GM08714 (cell line): ENCODE data around the gene DPP6.

Source experiments
- H3K4me3 ChIP-seq: fragments of 200-500 bp; sonication (Bioruptor generic); 2 replicates; pipeline ENCODE4 v1.5.1; 2014; ENCODE audit warnings: mild to moderate bottlenecking, low read length, inconsistent platforms
- ZNF274 ChIP-seq: IDR thresholded peaks from 2 replicates; pipeline ENCODE4 v1.6.1; 2012; ENCODE audit warnings: mild to moderate bottlenecking, low read depth, low read length

DPP6 gene

GRCh38 chr7:154598864-154599263 lies 546.7 kb downstream of the DPP6 start:
- TF ChIP-seq ZNF274, result no peak
- H3K4me3 ChIP-seq, result no peak overlapping the region

GRCh38 chr7:154610903-154611302 lies 558.7 kb downstream of the DPP6 start:
- TF ChIP-seq ZNF274, result no peak
- H3K4me3 ChIP-seq, result no peak overlapping the region

- H3K4me3 ChIP-seq, result no peak overlapping the region
- no peak for TF ChIP-seq ZNF274
These were observed 561.6 kb downstream of the DPP6 start for GRCh38 chr7:154613811-154614210.

GRCh38 chr7:154620141-154620755 lies 568.0 kb downstream of the DPP6 start:
- H3K4me3 ChIP-seq, result no peak overlapping the region
- TF ChIP-seq ZNF274, result no peak

- H3K4me3 ChIP-seq, result no peak overlapping the region
- TF ChIP-seq ZNF274, result no peak
These were observed 571.2 kb downstream of the DPP6 start for GRCh38 chr7:154623399-154623798.

GRCh38 chr7:154627646-154628290 lies 575.6 kb downstream of the DPP6 start:
- no peak overlapping the region for H3K4me3 ChIP-seq
- no peak for TF ChIP-seq ZNF274

- no peak for TF ChIP-seq ZNF274
- no peak overlapping the region for H3K4me3 ChIP-seq
These were observed 576.4 kb downstream of the DPP6 start for GRCh38 chr7:154628556-154628955.

- H3K4me3 ChIP-seq, result no peak overlapping the region
- no peak for TF ChIP-seq ZNF274
These were observed 579.0 kb downstream of the DPP6 start for GRCh38 chr7:154631162-154631561.

GRCh38 chr7:154633641-154634040 lies 581.4 kb downstream of the DPP6 start:
- no peak for TF ChIP-seq ZNF274
- H3K4me3 ChIP-seq, result no peak overlapping the region

GRCh38 chr7:154638286-154638685 lies 586.1 kb downstream of the DPP6 start:
- TF ChIP-seq ZNF274, result no peak
- no peak overlapping the region for H3K4me3 ChIP-seq

GRCh38 chr7:154640266-154640865 lies 588.2 kb downstream of the DPP6 start:
- H3K4me3 ChIP-seq, result no peak overlapping the region
- no peak for TF ChIP-seq ZNF274

GRCh38 chr7:154640917-154641316 lies 588.7 kb downstream of the DPP6 start:
- no peak for TF ChIP-seq ZNF274
- H3K4me3 ChIP-seq, result no peak overlapping the region

- no peak overlapping the region for H3K4me3 ChIP-seq
- no peak for TF ChIP-seq ZNF274
These were observed 592.2 kb downstream of the DPP6 start for GRCh38 chr7:154644366-154644765.

GRCh38 chr7:154646126-154647013 lies 594.2 kb downstream of the DPP6 start:
- no peak overlapping the region for H3K4me3 ChIP-seq
- no peak for TF ChIP-seq ZNF274
